Motor neuron (in vitro differentiated cells): ENCODE results near the gene CITED4. TPM values are rescaled to one million over a fixed set of nuclear protein-coding genes. Genes with fewer than 3 reads are reported as not detected.
A peak's percentile ranks its signal among the peaks of the same experiment; 100 is the strongest.

Experiments
- ATAC-seq, 8 experiments: fragments of 200-7000 bp; cut with Tn5 transposase; replicated peaks in 6 of 8; 2 replicates each; pipeline ENCODE4 v1.8.0; 2021; ENCODE audit warnings: mild to moderate bottlenecking in 8 of 8, moderate library complexity in 8 of 8
- H3K27ac ChIP-seq, 2 donors: fragments of 250-450 bp; sonication (Bioruptor Pico); 2 replicates each; pipeline ENCODE4 v1.9.0; 2021; ENCODE audit warnings: antibody characterized with exemption in 2 of 2, mild to moderate bottlenecking in 2 of 2, moderate library complexity in 1 of 2
- H3K4me1 ChIP-seq, 2 donors: fragments of 250-450 bp; sonication (Bioruptor Pico); replicated peaks in 1 of 2; 2 replicates each; pipeline ENCODE4 v1.6.1; 2021; ENCODE audit warnings: antibody characterized with exemption in 2 of 2, mild to moderate bottlenecking in 2 of 2, moderate library complexity in 1 of 2
- H3K4me3 ChIP-seq, 5 donors: fragments of 250-450 bp; sonication (Bioruptor Pico); 2 replicates each; pipeline ENCODE4 v1.9.0; 2021; ENCODE audit warnings: antibody characterized with exemption in 5 of 5, mild to moderate bottlenecking in 5 of 5, moderate library complexity in 4 of 5
- WGBS, 10 experiments: fragments of 450-650 bp; shearing (Covaris generic); methylation state at CpG; one replicate each; pipeline ENCODE4 v1.0.0; 2022; 5-methylcytosine and 5-hydroxymethylcytosine counted together
- in situ Hi-C, 9 experiments: fragments of 400-800 bp; cut with MboI; loops; one replicate each; pipeline ENCODE4 v1.15.0; 2021; ENCODE audit warnings: low sequenced_read_pairs in 9 of 9, low pct_unique_long_range_greater_than_20kb in 2 of 9; ENCODE audit not compliant: unreplicated experiment in 9 of 9
- total RNA-seq, 8 experiments: library from RNA; unstranded; fragments of 300-600 nt; gene quantifications; 2 replicates each; pipeline versions ENCODE4 v1.2.3 to v1.2.4, GENCODE V29; 2022

Gene CITED4
- total RNA-seq, 8 experiments from 2014 or later, result 0.20 to 6.1 (median 2.8) TPM

DNA sequence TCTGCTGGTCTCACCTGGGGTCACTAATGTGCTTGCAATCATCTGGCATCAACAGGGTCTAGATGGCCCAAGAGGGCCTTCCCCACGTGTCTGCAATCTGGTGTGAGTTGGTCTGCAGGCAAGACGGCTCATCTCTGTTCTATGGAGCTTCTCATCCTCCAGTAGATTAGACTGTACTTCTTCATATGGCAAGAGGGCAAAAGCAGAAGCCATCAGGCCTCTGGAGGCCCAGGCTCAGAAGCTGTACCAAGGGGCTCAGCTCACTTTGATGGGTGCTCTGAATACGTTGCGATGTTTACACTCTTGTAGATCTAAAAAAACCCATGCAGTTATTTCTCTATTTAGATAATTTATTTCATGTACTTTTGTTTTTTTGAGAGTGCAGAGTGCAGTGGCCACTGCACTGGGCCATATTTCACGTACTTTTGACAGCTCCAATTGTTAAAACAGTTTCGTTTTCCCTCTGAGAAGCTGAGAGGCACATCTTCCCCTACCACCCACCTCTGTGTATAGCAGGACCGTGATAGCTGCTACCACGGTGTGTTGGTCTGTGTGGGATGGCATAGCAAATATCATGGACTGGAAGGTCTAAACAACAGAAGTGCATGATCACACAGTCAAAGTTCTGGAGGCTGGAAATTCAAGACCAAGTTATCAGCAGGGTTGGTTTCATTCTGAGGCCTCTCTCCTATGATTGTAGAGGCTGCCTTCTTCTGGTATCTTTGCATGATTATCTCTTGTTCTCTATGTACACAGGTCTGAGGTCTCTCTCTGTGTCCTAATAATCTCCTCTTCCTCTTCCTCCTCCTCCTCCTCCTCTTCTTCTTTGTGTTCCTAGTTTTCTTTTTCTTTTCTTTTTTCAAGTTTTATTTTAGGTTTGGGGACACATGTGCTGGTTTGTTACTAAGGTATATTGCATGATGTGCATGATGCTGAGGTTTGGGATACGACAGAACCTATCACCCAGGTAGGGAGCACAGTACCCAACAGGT is 17.0 kb downstream of the CITED4 start:
- Histone ChIP-seq H3K4me1 (peaks cover 17 to 22% of the 10 kb centered on the region in 2 donors), H3K4me3 (no peak overlapping the region), H3K27ac (no peak overlapping the region)
- in situ Hi-C loops, result loop anchor here in 4 of 9 experiments (5.0 to 10.0 kb wide), 3 partner anchors 107 to 230 kb away; no protein-coding TSS in a partner anchor
- ATAC-seq, result peak in 5 of 8 experiments; percentile 37 to 76 (median 71)
- WGBS, 10 experiments, result 35 to 80% (median 62%) methylated on average over 1 to 9 of the region's 9 CpGs; no CpG with 5 or more reads in 1 of the 10 experiments

DNA sequence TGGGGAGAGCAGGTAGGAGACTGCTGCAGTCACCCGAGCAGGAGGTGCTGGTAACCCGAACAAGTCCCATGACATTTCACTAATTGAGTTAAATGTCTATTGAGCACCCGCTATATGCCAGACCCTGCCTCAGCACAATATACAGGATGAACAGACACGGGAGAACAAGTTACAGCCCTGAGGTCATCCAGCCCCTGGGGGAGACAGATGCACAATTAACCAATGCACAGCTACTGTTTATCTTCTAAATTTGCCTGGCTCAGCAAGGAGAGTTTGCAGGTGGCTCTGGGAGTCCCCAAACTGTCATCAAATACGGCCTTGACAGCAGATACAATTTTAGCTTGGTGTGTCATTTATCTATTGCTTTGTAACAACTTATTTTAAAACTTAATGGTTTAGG is 18.1 kb downstream of the CITED4 start:
- no peak overlapping the region for H3K27ac ChIP-seq
- peaks cover 17 to 24% of the 10 kb centered on the region in 2 donors for H3K4me1 ChIP-seq
- ATAC-seq, result peak in 1 of 8 experiments; percentile 15
- 0 to 100% (median 69%) methylated on average over 1 to 5 of the region's 5 CpGs; no CpG with 5 or more reads in 2 of the 10 experiments for WGBS, 10 experiments
- no peak overlapping the region for H3K4me3 ChIP-seq
- in situ Hi-C loops, result loop anchor here in 3 of 9 experiments (10.0 kb wide), 2 partner anchors 111 to 229 kb away; no protein-coding TSS in a partner anchor

DNA sequence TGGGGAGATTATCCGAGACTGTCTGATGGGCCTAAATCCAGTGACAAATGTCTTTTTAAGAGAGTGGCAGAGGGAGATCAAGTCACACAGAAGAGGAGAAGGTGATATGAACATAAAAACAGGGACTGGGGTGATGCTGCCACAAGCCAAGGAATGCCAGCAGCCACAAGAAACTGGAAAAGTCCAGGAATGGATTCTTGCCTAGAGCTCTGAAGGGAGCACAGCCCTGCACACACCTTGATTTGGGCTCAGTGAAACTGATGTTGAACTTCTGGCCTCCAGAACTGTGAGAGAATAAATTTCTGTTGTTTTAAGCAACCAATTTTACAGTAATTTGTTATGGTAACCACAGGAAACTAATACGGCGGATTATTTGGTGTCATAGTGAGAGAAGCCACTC is 19.5 kb downstream of the CITED4 start:
- Histone ChIP-seq H3K4me1 (peaks cover 17 to 26% of the 10 kb centered on the region in 2 donors), H3K4me3 (no peak overlapping the region), H3K27ac (no peak overlapping the region)
- ATAC-seq, result no peak
- in situ Hi-C loops, result loop anchor here in 3 of 9 experiments (10.0 kb wide), 2 partner anchors 112 to 228 kb away; no protein-coding TSS in a partner anchor
- WGBS, 10 experiments, result 40 to 100% (median 96%) methylated on average over 1 to 3 of the region's 3 CpGs; no CpG with 5 or more reads in 2 of the 10 experiments

DNA sequence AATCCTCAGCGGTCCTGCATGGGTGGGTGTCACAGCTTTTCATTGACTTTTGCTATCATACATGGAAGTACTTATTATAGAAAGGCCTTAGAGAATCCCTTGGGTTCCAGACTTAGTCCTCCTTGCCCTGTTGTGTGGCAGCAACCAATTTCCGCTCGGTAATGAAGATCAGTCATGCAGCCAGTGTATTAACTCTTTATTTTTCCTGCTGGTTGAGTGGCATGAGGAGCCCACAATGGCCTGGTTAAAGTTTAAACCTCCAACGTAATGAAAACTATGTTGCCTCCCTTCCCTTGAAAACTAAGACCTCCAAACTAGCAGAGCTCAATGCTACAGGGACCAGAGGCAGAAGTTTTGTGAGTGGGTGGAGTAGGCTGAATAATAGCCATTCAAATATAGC is 20.0 kb downstream of the CITED4 start:
- in situ Hi-C loops, result loop anchor here in 3 of 9 experiments (10.0 kb wide), 2 partner anchors 113 to 227 kb away; no protein-coding TSS in a partner anchor
- no peak overlapping the region for H3K4me3 ChIP-seq
- H3K4me1 ChIP-seq, result peaks cover 14 to 21% of the 10 kb centered on the region in 2 donors
- ATAC-seq, result no peak
- no peak overlapping the region for H3K27ac ChIP-seq
- WGBS, 10 experiments, result 0 to 57% (median 40%) methylated on average over 1 to 4 of the region's 4 CpGs; no CpG with 5 or more reads in 1 of the 10 experiments

DNA sequence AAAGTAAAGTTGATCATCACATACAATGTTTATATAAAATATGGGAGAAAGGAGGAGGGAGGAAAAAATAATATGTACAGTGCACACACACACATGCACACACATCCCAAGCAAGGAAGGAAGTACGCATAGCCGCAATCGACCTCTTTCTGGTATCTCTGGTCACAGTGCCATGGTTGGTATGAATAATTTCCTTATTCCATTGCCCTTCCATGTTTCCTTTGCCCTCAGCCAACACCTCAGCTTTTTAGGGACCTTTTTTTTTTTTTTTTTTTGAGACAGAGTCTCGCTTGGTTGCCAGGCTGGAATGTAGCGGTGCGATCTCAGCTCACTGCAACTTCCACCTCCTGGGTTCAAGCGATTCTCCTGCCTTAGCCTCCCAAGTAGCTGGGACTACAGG is 20.6 kb downstream of the CITED4 start:
- no peak overlapping the region for H3K27ac ChIP-seq
- peaks cover 8 to 15% of the 10 kb centered on the region in 2 donors for H3K4me1 ChIP-seq
- in situ Hi-C loops, result loop anchor here in 3 of 9 experiments (10.0 kb wide), 2 partner anchors 113 to 227 kb away; no protein-coding TSS in a partner anchor
- no peak for ATAC-seq
- 20 to 100% (median 95%) methylated on average over 1 to 7 of the region's 7 CpGs; no CpG with 5 or more reads in 2 of the 10 experiments for WGBS, 10 experiments
- no peak overlapping the region for H3K4me3 ChIP-seq

DNA sequence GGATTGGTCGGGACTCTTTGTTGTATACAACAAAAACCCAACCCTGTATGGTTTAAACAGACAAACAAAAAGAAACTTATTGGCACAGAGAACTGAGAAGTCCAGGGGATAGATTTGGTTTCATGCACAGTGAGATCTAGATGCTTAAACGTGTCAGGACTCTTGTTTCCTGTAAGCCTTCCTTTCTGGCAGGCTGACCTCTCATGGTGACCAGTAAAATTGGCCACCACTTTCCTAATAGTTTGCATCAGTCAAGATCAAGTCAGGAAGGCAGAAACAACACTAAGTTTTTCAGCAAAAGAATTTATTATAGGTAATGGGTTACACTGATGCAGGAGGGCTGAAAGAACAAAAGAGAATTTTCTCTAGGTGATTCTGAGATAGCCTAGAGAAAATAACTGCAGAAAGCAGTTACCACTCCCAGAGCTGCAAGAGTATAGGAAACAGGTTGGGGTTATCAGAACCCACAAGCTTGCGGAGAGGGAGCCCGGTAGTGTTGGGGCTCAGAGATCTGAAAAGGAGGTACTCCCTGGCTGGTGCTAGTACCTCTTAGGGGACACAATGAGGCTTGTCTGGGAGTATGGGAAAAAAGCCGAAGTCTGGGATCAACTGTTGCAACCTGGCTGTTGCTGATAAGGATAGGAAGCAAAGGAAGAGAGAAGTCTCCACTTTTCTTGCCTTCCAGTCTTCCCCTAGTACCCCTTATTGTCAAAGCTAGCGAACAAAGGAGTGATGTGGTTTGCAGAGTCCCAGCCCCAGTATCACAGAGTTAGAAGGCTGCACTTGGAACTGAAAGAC is 21.4 kb downstream of the CITED4 start:
- Histone ChIP-seq H3K27ac (no peak overlapping the region), H3K4me1 (peaks cover 7 to 13% of the 10 kb centered on the region in 2 donors), H3K4me3 (no peak overlapping the region)
- WGBS, 10 experiments, result 0 to 85% (median 70%) methylated on average over 1 to 6 of the region's 6 CpGs
- in situ Hi-C loops, result loop anchor here in 3 of 9 experiments (10.0 kb wide), 2 partner anchors 114 to 226 kb away; no protein-coding TSS in a partner anchor
- no peak for ATAC-seq

DNA sequence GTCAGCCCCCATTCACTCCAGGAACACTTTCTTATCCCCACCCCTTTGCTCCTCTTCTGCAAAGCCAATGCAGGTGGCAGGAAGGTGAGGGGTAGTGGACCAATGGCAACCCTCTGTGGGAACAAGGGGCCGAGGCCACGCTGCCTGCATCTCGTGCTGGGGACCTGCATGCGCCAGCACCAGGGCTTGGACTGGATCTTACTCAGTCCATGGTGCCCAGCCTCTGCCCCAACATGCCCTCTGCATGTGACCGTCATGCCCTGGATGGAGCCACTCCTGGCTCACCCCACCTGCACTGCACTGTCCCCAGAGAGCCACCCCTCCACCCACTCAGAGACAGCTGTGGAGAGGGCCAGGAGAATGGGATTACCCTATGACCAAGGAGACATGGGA is 22.2 kb downstream of the CITED4 start:
- WGBS, 10 experiments, result 100% methylated on average over 1 of the region's 5 CpGs; no CpG with 5 or more reads in 9 of the 10 experiments
- Histone ChIP-seq H3K4me1 (peaks cover 7 to 10% of the 10 kb centered on the region in 2 donors), H3K27ac (no peak overlapping the region), H3K4me3 (no peak overlapping the region)
- in situ Hi-C loops, result loop anchor here in 3 of 9 experiments (10.0 kb wide), 2 partner anchors 115 to 225 kb away; no protein-coding TSS in a partner anchor
- ATAC-seq, result no peak

DNA sequence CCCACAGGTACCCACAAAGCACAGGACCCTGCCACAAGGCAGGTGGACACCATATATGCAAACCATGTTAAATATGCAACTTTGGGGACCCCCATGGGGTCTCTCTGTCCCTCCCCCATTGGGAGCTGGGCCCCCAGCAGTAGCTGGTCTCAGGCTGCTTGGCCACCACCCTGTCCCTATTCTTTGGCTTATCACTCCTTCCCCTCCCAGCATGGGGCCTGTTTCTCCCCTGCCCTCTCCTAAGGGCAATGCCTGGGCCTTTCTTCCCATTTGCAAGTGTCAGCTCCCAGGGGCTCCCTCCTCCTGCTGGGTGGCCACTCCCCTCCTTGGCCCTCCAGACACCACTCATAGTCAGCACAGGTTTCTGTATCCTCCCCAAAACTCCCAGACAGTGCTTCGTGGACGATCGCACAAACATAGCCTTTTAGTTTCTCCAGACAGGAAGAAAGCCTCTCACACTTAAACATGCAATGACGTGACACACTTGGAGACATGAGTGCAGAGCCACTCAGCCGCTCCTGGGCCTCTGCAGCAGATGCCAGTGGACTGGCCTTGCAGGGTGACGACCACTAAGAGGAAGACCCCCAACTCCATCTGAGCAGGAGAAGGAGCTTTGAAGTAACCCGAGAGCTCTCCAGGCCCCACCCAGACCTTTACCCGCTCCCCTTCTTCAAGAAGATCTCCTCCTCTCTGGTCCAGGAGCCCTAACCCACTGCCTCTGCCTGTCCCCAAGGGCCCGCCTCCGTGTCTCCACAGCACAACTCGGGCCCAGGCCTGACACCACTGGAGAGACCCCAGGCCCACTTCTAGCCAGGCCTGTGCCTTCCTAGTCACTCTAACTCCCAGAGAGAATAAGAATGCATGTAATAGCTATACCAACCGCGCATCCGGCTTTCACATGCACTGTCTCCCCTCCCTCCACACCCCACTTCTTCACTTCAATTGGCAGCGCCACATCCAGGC is 22.9 kb downstream of the CITED4 start:
- peak in 5 of 8 experiments; percentile 13 to 39 (median 32) for ATAC-seq
- no peak overlapping the region for H3K4me3 ChIP-seq
- 63 to 96% (median 85%) methylated on average over 3 to 9 of the region's 15 CpGs; no CpG with 5 or more reads in 3 of the 10 experiments for WGBS, 10 experiments
- in situ Hi-C loops, result no loop called here
- no peak overlapping the region for H3K27ac ChIP-seq
- peaks cover 7 to 10% of the 10 kb centered on the region in 2 donors for H3K4me1 ChIP-seq

DNA sequence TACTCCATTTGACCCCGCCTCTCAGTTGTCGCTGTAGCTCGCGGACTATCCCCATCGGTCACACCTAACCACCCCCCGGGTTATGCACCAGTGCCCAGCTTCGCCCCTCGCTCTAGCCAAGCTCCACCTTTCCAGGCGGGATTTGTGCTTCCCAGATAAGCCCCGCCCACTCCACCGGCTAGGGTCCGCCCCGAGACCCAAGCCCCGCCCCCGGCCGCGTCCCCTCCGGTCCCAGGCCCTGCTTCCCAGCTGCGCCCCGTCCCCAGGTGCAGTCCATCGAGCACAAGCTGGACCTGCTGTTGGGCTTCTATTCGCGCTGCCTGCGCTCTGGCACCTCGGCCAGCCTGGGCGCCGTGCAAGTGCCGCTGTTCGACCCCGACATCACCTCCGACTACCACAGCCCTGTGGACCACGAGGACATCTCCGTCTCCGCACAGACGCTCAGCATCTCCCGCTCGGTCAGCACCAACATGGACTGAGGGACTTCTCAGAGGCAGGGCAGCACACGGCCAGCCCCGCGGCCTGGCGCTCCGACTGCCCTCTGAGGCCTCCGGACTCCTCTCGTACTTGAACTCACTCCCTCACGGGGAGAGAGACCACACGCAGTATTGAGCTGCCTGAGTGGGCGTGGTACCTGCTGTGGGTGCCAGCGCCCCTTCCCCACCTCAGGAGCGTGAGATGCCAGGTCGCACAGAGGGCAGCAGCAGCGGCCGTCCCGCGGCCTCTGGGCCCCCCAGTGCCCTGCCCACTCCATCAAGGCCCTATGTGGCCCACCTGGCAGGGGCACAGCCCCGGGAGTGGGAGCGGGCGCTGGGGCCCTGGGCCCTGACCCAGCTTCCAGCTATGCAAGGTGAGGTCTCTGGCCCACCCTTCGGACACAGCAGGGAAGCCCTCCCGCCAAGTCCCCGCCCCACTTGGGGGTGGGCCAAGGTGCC is 23.9 kb downstream of the CITED4 start:
- peak in 4 of 8 experiments; percentile 36 to 73 (median 38) for ATAC-seq
- in situ Hi-C loops, result no loop called here
- WGBS, 10 experiments, result 93 to 100% methylated on average over 4 to 13 of the region's 60 CpGs; no CpG with 5 or more reads in 8 of the 10 experiments

DNA sequence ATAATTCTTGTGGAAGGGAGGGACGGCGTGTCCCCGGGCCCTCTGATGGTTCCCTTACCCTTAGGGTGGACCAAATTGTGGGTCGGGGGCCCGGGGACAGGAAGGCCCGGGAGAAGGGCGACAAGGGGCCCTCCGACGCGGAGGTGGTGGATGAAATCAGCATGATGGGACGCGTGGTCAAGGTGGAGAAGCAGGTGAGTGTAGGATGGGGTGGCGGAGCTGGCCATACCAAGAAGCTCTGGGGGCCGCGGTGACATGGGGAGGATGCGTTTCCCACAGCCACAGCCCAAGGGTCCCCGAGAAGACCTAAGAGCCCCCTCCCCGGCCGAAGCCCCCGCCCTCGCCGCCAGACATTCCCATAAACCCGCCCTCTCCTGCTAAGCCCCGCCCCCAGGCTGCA is 24.6 kb downstream of the CITED4 start:
- in situ Hi-C loops, result no loop called here

More for the DNA sequence above, 23.9 kb downstream of the CITED4 start:
- Histone ChIP-seq H3K27ac (no peak overlapping the region), H3K4me3 (no peak overlapping the region), H3K4me1 (peaks cover 0 to 6% of the 10 kb centered on the region in 2 donors)

More for the DNA sequence above, 24.6 kb downstream of the CITED4 start:
- 80 to 98% (median 89%) methylated on average over 2 to 9 of the region's 24 CpGs; no CpG with 5 or more reads in 6 of the 10 experiments for WGBS, 10 experiments
- no peak overlapping the region for H3K27ac ChIP-seq
- peaks cover 0 to 6% of the 10 kb centered on the region in 2 donors for H3K4me1 ChIP-seq
- H3K4me3 ChIP-seq, result no peak overlapping the region
- peak in 1 of 8 experiments; percentile 9 for ATAC-seq
